Vagina (tissue), 2 donors: ENCODE results near the gene LSP1.

Experiments used
- POLR2A ChIP-seq, 2 donors: fragments of 450-650 bp; IDR thresholded peaks; one replicate each; pipeline ENCODE4 v1.6.1; 2017; ENCODE audit warnings: antibody characterized with exemption in 2 of 2, mild to moderate bottlenecking in 2 of 2, moderate library complexity in 2 of 2
- POLR2AphosphoS5 ChIP-seq, 2 donors: sonication (generic); formaldehyde crosslinking; IDR thresholded peaks; one replicate each; pipeline ENCODE4 v1.9.0; 2017; ENCODE audit warnings: antibody characterized with exemption in 2 of 2, mild to moderate bottlenecking in 2 of 2, low read depth in 1 of 2; ENCODE audit not compliant: insufficient read depth in 1 of 2
- TF ChIP-seq, protein P1 (sequence below), 3 experiments: fragments of 450-650 bp in 2 of 3; fragments of 200-600 bp in 1 of 3; sonication (generic) in 1 of 3; IDR thresholded peaks; one replicate each; pipeline ENCODE4 v1.5.1; 2017 to 2019; ENCODE audit warnings: antibody characterized with exemption in 3 of 3, mild to moderate bottlenecking in 2 of 3, moderate library complexity in 2 of 3

DNA sequence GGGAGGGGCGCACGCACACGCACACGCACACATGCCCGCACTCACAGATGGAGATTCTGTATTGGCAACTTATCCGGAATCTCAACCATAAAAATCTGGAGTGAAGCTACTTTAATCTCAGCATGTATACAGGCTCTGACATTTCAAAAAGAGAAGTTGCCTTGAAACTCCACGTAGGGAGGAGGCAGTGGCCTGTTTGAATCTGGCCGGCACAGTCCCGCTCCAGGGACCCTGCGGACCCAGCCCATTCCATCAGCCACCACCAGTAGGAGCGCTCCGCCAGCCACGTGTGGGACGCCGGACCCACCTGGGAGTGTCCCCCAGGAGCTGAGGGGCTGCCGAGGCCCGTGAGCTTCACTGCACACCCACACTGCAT lies 20.0 kb upstream of the LSP1 start:
- TF ChIP-seq, protein P1, sequence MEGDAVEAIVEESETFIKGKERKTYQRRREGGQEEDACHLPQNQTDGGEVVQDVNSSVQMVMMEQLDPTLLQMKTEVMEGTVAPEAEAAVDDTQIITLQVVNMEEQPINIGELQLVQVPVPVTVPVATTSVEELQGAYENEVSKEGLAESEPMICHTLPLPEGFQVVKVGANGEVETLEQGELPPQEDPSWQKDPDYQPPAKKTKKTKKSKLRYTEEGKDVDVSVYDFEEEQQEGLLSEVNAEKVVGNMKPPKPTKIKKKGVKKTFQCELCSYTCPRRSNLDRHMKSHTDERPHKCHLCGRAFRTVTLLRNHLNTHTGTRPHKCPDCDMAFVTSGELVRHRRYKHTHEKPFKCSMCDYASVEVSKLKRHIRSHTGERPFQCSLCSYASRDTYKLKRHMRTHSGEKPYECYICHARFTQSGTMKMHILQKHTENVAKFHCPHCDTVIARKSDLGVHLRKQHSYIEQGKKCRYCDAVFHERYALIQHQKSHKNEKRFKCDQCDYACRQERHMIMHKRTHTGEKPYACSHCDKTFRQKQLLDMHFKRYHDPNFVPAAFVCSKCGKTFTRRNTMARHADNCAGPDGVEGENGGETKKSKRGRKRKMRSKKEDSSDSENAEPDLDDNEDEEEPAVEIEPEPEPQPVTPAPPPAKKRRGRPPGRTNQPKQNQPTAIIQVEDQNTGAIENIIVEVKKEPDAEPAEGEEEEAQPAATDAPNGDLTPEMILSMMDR (IDR thresholded peaks at IDR 0.05), result no peak
- TF ChIP-seq POLR2AphosphoS5 (IDR thresholded peaks at IDR 0.05; ENCODE audit: insufficient read depth in 1 of 2, low read depth in 1 of 2), result no peak
- TF ChIP-seq POLR2A (IDR thresholded peaks at IDR 0.05), result no peak
